SK-N-MC (cell line): ENCODE results near the gene PAGE1.

Source experiments
- DNase-seq: peaks from one replicate; pipeline ENCODE4 v3.0.0-alpha.2; 2011; ENCODE audit warnings: low read depth, low spot score
- H3K27ac ChIP-seq: fragments of 200-600 bp; sonication (generic); 2 replicates; pipeline ENCODE4 v1.5.1; 2016; ENCODE audit warnings: mixed run types
- H3K36me3 ChIP-seq: fragments of 200-600 bp; sonication (generic); 2 replicates; pipeline ENCODE4 v1.6.1; 2017; ENCODE audit warnings: antibody characterized with exemption, low read length, mixed read lengths; ENCODE audit not compliant: insufficient read depth
- H3K4me3 ChIP-seq: fragments of 200-600 bp; sonication (generic); 2 replicates; pipeline ENCODE4 v1.5.1; 2016
- H3K9ac ChIP-seq: fragments of 200-600 bp; sonication (generic); 2 replicates; pipeline ENCODE4 v1.8.0; 2017; ENCODE audit warnings: mixed run types, mixed read lengths; ENCODE audit not compliant: insufficient read length
- H3K9me3 ChIP-seq: fragments of 200-600 bp; sonication (generic); 2 replicates; pipeline ENCODE4 v1.6.1; 2017; ENCODE audit warnings: low read depth, mild to moderate bottlenecking, antibody characterized with exemption, low read length, moderate library complexity, mixed read lengths
- EZH2 ChIP-seq: fragments of 200-600 bp; sonication (generic); IDR thresholded peaks from one replicate; pipeline ENCODE4 v1.6.1; 2017; ENCODE audit warnings: antibody characterized with exemption
- FOXP2 ChIP-seq: optimal IDR thresholded peaks from 2 replicates; pipeline ENCODE3; 2011; ENCODE audit warnings: mild to moderate bottlenecking, moderate library complexity; ENCODE audit not compliant: insufficient read depth; ENCODE audit errors: extremely low read length, control extremely low read depth
- POLR2AphosphoS5 ChIP-seq: IDR thresholded peaks from 2 replicates; pipeline ENCODE4 v1.6.1; 2012; ENCODE audit warnings: mild to moderate bottlenecking, low read depth, low read length, borderline replicate concordance

Gene PAGE1

DNA sequence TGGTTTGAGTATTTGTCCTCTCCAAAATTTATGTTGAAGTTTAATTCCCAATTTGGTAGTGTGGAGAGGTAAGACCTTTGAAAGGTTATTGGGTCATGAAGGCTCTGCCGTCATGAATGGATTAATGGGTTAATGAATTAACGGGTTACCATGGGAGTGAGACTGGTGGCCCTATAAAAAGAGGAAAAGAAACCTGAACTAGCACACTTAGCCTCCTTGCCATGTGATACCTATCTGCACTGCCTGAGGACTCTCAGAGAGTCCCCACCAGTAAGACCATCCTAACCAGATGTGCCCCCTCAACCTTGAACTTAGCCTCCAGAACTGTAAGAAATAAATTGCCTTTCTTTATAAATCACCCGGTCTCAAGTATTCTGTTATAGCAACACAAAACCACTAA, 39.3 kb downstream of the PAGE1 start:
- Histone ChIP-seq H3K9ac (no peak overlapping the region), H3K27ac (no peak overlapping the region), H3K36me3 (no peaks in the 10 kb centered on the region), H3K4me3 (no peak overlapping the region), H3K9me3 (no peaks in the 10 kb centered on the region)
- no peak for DNase-seq
- no peak for TF ChIP-seq POLR2AphosphoS5
- TF ChIP-seq FOXP2: no peak
- no peak for TF ChIP-seq EZH2

- Histone ChIP-seq H3K27ac (no peak overlapping the region), H3K4me3 (no peak overlapping the region), H3K36me3 (no peaks in the 10 kb centered on the region), H3K9ac (no peak overlapping the region), H3K9me3 (no peaks in the 10 kb centered on the region)
- no peak for DNase-seq
- TF ChIP-seq POLR2AphosphoS5 (no peak), EZH2 (no peak), FOXP2 (no peak)
These were observed 50.7 kb downstream of the PAGE1 start for GRCh38 chrX:49644991-49645637.
